Neural progenitor cell (in vitro differentiated cells): Measurements from ENCODE around the gene ZMYM4. TPM values are rescaled to one million over a fixed set of nuclear protein-coding genes. Genes with fewer than 3 reads are reported as not detected.

Experiments used
- DNase-seq: peaks from one replicate; pipeline ENCODE4 v3.0.0-alpha.2; 2016; ENCODE audit warnings: low spot score
- H2AFZ ChIP-seq: fragments of 200-600 bp; sonication (generic); replicated peaks from 2 replicates; pipeline ENCODE4 v1.6.1; 2016; ENCODE audit warnings: antibody characterized with exemption
- H3F3A ChIP-seq: fragments of 200-600 bp; sonication (generic); 2 replicates; pipeline ENCODE4 v1.6.1; 2016; ENCODE audit warnings: antibody characterized with exemption, low read depth
- H3K27ac ChIP-seq: fragments of 200-600 bp; sonication (generic); 2 replicates; pipeline ENCODE4 v1.5.1; 2016; ENCODE audit warnings: mild to moderate bottlenecking
- H3K27me3 ChIP-seq: fragments of 200-600 bp; sonication (generic); 2 replicates; pipeline ENCODE4 v1.6.1; 2016; ENCODE audit warnings: mild to moderate bottlenecking, moderate library complexity
- H3K36me3 ChIP-seq: fragments of 200-600 bp; sonication (generic); 2 replicates; pipeline ENCODE4 v1.5.1; 2016
- H3K4me1 ChIP-seq: fragments of 200-600 bp; sonication (generic); 2 replicates; pipeline ENCODE4 v1.6.1; 2016; ENCODE audit warnings: mixed run types
- H3K4me2 ChIP-seq: fragments of 200-600 bp; sonication (generic); 2 replicates; pipeline ENCODE4 v1.6.1; 2016
- H3K4me3 ChIP-seq: fragments of 200-600 bp; sonication (generic); 2 replicates; pipeline ENCODE4 v1.5.1; 2016
- H3K79me2 ChIP-seq: fragments of 200-600 bp; sonication (generic); 2 replicates; pipeline ENCODE4 v1.6.1; 2016; ENCODE audit warnings: low read depth
- H3K9ac ChIP-seq: fragments of 200-600 bp; sonication (generic); 2 replicates; pipeline ENCODE4 v1.6.1; 2016
- H3K9me3 ChIP-seq: fragments of 200-600 bp; sonication (generic); 2 replicates; pipeline ENCODE4 v1.5.1; 2016; ENCODE audit warnings: low read depth
- H4K20me1 ChIP-seq: fragments of 200-600 bp; sonication (generic); 2 replicates; pipeline ENCODE4 v1.6.1; 2016; ENCODE audit warnings: low read depth
- H3K27ac Mint-ChIP-seq: 3 replicates; pipeline ENCODE4 v1.8.0; 2021; ENCODE audit warnings: mixed read lengths
- H3K27me3 Mint-ChIP-seq: 2 replicates; pipeline ENCODE4 v1.8.0; 2022; ENCODE audit warnings: low read depth, mild to moderate bottlenecking, inconsistent platforms, moderate library complexity, mixed read lengths; ENCODE audit not compliant: insufficient read depth
- H3K36me3 Mint-ChIP-seq: 3 replicates; pipeline ENCODE4 v1.8.0; 2021; ENCODE audit warnings: mixed read lengths
- H3K4me1 Mint-ChIP-seq: 3 replicates; pipeline ENCODE4 v1.8.0; 2021; ENCODE audit warnings: mixed read lengths
- H3K4me3 Mint-ChIP-seq: 3 replicates; pipeline ENCODE4 v1.8.0; 2021; ENCODE audit warnings: mild to moderate bottlenecking, moderate library complexity, mixed read lengths
- H3K9me3 Mint-ChIP-seq: 3 replicates; pipeline ENCODE4 v1.8.0; 2020; ENCODE audit warnings: mixed read lengths
- CTCF ChIP-seq: fragments of 200-600 bp; sonication (generic); IDR thresholded peaks from 2 replicates; pipeline ENCODE4 v1.5.1; 2017; ENCODE audit warnings: antibody characterized with exemption, mild to moderate bottlenecking
- EZH2 ChIP-seq: fragments of 200-600 bp; sonication (generic); IDR thresholded peaks from 2 replicates; pipeline ENCODE4 v1.6.1; 2017; ENCODE audit warnings: antibody characterized with exemption, mild to moderate bottlenecking, moderate library complexity
- EZH2phosphoT487 ChIP-seq: fragments of 200-600 bp; sonication (generic); IDR thresholded peaks from 2 replicates; pipeline ENCODE4 v1.6.1; 2017; ENCODE audit warnings: antibody characterized with exemption
- total RNA-seq: library from RNA; depleted of rRNA; stranded (reverse); fragments of >200 nt; gene quantifications from 2 replicates; pipeline ENCODE4 v1.2.3, GENCODE V29; 2015; ENCODE audit warnings: low replicate concordance

The ZMYM4 gene
- total RNA-seq, 1 donor from 2014 or later = 106 TPM

DNA sequence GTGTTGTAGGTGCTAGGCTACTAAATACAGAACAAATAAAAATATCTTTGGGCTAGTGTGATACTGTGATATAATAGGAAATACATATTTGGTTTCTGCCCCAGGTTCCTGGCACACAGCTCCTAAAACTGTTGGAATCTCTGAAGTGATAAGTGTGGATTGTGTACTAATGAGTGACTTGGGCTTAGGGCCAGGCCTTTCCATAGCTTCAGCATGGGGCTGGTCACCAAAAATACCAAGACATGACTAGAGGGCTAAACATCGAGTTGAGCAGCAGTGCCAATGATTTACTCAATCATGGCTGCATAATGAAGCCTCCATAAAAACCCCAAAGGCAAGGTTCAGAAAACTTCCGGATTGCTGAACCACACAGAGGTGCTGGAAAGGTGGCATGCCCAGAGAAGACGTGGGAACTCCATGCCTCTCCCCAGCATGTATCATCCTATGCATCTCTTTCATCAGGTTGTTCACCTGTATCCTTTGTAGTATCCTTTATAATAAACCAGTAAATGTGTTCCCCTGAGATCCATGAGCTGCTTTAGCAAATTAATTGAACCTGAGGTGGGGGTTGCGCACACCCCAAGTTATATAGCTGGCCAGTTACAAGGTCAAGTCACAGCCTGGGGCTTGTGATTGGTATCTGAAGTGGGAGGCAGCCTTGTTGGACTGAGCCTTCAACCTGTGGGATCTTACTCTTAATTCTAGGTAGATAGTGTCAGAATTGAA, 51.6 kb downstream of the ZMYM4 start:
- Histone ChIP-seq H4K20me1 (peaks cover 59% of the 10 kb centered on the region), H3F3A (no peaks in the 10 kb centered on the region), H3K9ac (no peak overlapping the region), H3K4me1 (no peaks in the 10 kb centered on the region), H3K4me2 (no peak overlapping the region), H3K27ac (no peak overlapping the region), H3K36me3 (peaks cover 6% of the 10 kb centered on the region), H3K4me3 (no peak overlapping the region), H2AFZ (no peak overlapping the region), H3K27me3 (no peaks in the 10 kb centered on the region), H3K9me3 (no peaks in the 10 kb centered on the region), H3K79me2 (peaks cover 99% of the 10 kb centered on the region)
- TF ChIP-seq EZH2phosphoT487 (no peak), CTCF (no peak), EZH2 (no peak)
- no peak overlapping the region for H3K27ac Mint-ChIP-seq
- no peaks in the 10 kb centered on the region for H3K9me3 Mint-ChIP-seq
- no peaks in the 10 kb centered on the region for H3K27me3 Mint-ChIP-seq
- no peaks in the 10 kb centered on the region for H3K4me1 Mint-ChIP-seq
- H3K36me3 Mint-ChIP-seq = peaks cover 29% of the 10 kb centered on the region
- DNase-seq = no peak
- H3K4me3 Mint-ChIP-seq = no peak overlapping the region

DNA sequence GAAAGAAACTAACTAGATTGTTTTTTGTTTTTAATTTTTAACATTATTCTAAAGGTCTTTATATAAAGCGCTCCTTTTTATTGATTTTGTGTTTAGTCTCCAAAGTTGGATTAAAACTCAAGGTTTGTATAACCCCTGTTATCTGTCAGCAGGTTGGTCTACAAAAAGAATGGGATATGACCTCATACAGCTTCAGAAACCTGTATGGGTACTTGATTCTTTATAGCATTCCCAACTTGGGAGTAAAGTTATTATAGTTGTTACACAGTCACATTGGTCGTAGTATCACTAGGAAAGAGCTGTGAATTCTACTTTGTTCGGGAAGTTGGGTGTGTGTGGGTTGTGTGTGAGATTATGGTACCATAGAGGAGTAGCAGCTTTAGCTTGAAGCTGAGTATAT, 52.4 kb downstream of the ZMYM4 start:
- Histone ChIP-seq H3K4me2 (no peak overlapping the region), H4K20me1 (peaks cover 53% of the 10 kb centered on the region), H3K27me3 (no peaks in the 10 kb centered on the region), H2AFZ (no peak overlapping the region), H3K9ac (no peak overlapping the region), H3F3A (no peaks in the 10 kb centered on the region), H3K27ac (no peak overlapping the region), H3K9me3 (no peaks in the 10 kb centered on the region), H3K4me3 (no peak overlapping the region), H3K36me3 (peaks cover 6% of the 10 kb centered on the region), H3K4me1 (no peaks in the 10 kb centered on the region), H3K79me2 (peaks cover 99% of the 10 kb centered on the region)
- no peak for DNase-seq
- Mint-ChIP-seq H3K9me3 (no peaks in the 10 kb centered on the region), H3K4me1 (no peaks in the 10 kb centered on the region), H3K4me3 (no peak overlapping the region), H3K27me3 (no peaks in the 10 kb centered on the region), H3K36me3 (peaks cover 26% of the 10 kb centered on the region), H3K27ac (no peak overlapping the region)
- TF ChIP-seq EZH2 (no peak), EZH2phosphoT487 (no peak), CTCF (no peak)

- Histone ChIP-seq H3K79me2 (peaks cover 90% of the 10 kb centered on the region), H3K4me3 (no peak overlapping the region), H3K27me3 (no peaks in the 10 kb centered on the region), H2AFZ (no peak overlapping the region), H4K20me1 (peaks cover 59% of the 10 kb centered on the region), H3K27ac (peak overlapping the region; percentile 47), H3K9ac (no peak overlapping the region), H3K4me2 (no peak overlapping the region), H3K4me1 (no peaks in the 10 kb centered on the region), H3K9me3 (no peaks in the 10 kb centered on the region), H3K36me3 (no peaks in the 10 kb centered on the region), H3F3A (no peaks in the 10 kb centered on the region)
- H3K27me3 Mint-ChIP-seq = no peaks in the 10 kb centered on the region
- no peak for DNase-seq
- H3K4me1 Mint-ChIP-seq = no peaks in the 10 kb centered on the region
- no peak for TF ChIP-seq CTCF
- TF ChIP-seq EZH2phosphoT487 = no peak
- TF ChIP-seq EZH2 = no peak
- no peak overlapping the region for H3K27ac Mint-ChIP-seq
- peaks cover 25% of the 10 kb centered on the region for H3K36me3 Mint-ChIP-seq
- no peak overlapping the region for H3K4me3 Mint-ChIP-seq
- no peaks in the 10 kb centered on the region for H3K9me3 Mint-ChIP-seq
These were observed 56.0 kb downstream of the ZMYM4 start for GRCh38 chr1:35324486-35324885.
